ENCODE results near the gene ZNF79.

- TF ChIP-seq CTCF (IDR thresholded peaks at IDR 0.05) (no peak), POLR2A (IDR thresholded peaks at IDR 0.05) (no peak), EP300 (IDR thresholded peaks at IDR 0.05) (no peak)
Observed at GRCh38 chr9:127444283-127444920, 20.2 kb downstream of the ZNF79 start.

Data from suprapubic skin (tissue), 3 donors.